Fibroblast of peridontal ligament (primary cell): Measurements from ENCODE around the gene FHL3.

Source experiments
- DNase-seq: peaks from one replicate; pipeline ENCODE4 v3.0.0-alpha.2; 2010; ENCODE audit errors: extremely low read depth

The FHL3 gene

GRCh38 chr1:38014171-38014570 is 8.9 kb upstream of the FHL3 start:
- peak; percentile 25 for DNase-seq

GRCh38 chr1:38013227-38013622 is 7.9 kb upstream of the FHL3 start:
- no peak for DNase-seq

- DNase-seq = peak; percentile 99
Measured at GRCh38 chr1:38012363-38013226, 7.3 kb upstream of the FHL3 start, which contains the start of gene UTP11. TSS of gene UTP11 (plus strand) at chr1:38012734. CDS start at chr1:38012803, 69 bp downstream.

GRCh38 chr1:38009841-38010180 is 4.5 kb upstream of the FHL3 start:
- DNase-seq = no peak

- DNase-seq = peak; percentile 64
Measured at GRCh38 chr1:38009088-38009840, 4.0 kb upstream of the FHL3 start.

- no peak for DNase-seq
Measured at GRCh38 chr1:38006008-38006828, 904 bp upstream of the FHL3 start.

- DNase-seq = peak; percentile 25
Measured at GRCh38 chr1:38004284-38005108, 818 bp downstream of the FHL3 start.

GRCh38 chr1:38003261-38004250 is 1.8 kb downstream of the FHL3 start:
- DNase-seq = peak; percentile 49

GRCh38 chr1:38000529-38001455 is 4.5 kb downstream of the FHL3 start:
- DNase-seq = peak; percentile 83

- no peak for DNase-seq
Measured at GRCh38 chr1:38000233-38000528, 5.1 kb downstream of the FHL3 start.

- DNase-seq = peak; percentile 48
Measured at GRCh38 chr1:37999430-38000232, 5.7 kb downstream of the FHL3 start.

GRCh38 chr1:37998913-37999429 is 6.3 kb downstream of the FHL3 start:
- no peak for DNase-seq

- no peak for DNase-seq
Measured at GRCh38 chr1:37998089-37998808, 7.1 kb downstream of the FHL3 start.

- DNase-seq = no peak
Measured at GRCh38 chr1:37997256-37998088, 7.8 kb downstream of the FHL3 start.

GRCh38 chr1:37995751-37996345 is 9.5 kb downstream of the FHL3 start:
- peak; percentile 95 for DNase-seq
